Measurements from ENCODE around the gene PPFIA3.
"Not testable (repeated sequence)": the region's sequence is repeated elsewhere in the genome, so short reads cannot be mapped to it uniquely, and the experiment has no call there.

The PPFIA3 gene

DNA sequence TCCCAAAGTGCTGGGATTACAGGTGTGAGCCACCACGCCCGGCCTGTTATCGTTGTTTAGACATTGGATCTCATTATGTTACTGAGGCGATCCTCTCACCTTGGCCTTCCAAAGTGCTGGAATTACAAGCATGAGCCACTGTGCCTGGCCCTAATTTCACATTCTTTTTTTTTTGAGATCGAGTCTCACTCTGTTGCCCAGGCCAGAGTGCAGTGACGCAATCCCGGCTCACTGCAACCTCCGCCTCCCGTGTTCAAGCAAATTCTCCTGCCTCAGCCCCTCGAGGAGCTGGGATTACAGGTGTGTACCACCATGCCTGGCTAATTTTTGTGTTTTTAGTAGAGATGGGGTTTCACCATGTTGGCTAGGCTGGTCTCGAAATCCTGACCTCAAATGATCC lies 3.9 kb downstream of the PPFIA3 start:
- DNase-seq (ENCODE audit: low read depth in 1 of 2, low spot score in 1 of 2) = not testable (repeated sequence)

DNA sequence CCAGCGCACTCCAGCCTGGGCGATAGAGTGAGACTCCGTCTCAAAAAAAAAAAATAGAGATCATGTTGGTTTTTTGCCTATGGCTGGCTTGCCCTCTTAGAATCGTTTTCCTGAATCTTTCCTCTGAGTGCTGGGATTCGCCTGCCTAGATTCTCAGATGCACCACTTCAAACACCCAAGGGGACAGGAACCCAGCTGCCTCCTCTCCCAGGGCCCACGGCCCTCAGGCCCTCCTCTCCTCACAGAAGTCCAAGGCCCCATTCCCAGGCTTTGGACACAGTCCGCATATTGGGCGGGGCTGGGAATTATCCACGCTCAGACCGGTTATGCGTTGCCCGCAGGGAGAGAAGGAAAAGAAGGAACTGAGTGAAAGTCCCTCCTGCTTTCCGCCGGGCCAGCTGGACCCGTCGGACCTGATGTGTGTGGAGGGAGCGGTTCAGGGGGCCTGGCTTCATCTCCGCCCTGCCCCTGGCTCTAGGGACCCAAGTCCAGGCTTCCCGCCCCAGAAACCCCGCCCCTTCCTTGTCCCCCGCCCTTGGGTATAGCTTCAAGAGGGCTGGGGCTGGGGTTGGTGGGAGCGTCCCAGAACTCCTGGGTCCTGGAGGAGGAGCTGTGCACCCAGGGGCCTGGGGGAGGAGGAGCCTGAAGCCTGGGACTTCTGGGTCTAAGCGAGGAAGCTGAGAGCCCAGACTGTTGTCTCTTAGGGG lies 5.8 kb downstream of the PPFIA3 start:
- no peak for DNase-seq (ENCODE audit: low read depth in 1 of 2, low spot score in 1 of 2)

DNA sequence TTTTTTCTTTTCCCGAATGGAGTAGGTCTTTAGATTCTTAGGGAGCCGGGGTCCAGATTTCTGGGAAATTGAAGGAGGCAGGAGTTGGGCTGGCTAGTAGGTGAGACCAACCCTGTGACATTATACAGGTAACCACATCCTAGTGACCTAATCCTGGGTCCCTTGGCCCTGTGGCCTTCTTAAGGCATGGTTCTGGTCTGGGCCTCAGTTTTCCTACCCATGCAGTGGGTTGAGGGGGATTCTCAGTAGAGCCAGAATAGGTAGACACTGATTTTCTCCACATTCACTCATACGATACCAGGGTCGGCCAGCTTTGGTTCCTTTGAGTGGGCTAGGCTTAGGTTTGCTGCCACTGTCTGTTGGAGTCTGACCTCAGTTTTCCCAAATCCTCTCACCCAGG lies 7.2 kb downstream of the PPFIA3 start:
- no peak for DNase-seq (ENCODE audit: low read depth in 1 of 2, low spot score in 1 of 2)

DNA sequence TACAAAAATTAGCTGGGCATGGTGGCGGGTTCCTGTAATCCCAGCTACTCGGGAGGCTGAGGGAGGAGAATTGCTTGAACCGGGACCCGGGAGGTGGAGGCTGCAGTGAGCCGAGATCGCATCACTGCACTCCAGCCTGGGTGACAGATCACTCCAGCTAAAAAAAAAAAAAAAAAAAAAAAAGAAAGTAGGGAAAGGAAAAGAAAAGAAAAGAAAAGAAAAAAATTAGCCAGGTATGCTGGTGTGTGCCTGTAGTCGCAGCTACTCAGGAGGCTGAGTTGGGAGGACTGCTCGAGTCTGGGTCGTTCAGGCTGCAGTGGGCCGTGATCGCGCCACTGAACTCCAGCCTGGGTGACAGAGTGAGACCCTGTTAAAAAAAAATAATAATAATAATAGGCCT lies 7.9 kb downstream of the PPFIA3 start:
- DNase-seq (ENCODE audit: low read depth in 1 of 2, low spot score in 1 of 2) = not testable (repeated sequence)

DNA sequence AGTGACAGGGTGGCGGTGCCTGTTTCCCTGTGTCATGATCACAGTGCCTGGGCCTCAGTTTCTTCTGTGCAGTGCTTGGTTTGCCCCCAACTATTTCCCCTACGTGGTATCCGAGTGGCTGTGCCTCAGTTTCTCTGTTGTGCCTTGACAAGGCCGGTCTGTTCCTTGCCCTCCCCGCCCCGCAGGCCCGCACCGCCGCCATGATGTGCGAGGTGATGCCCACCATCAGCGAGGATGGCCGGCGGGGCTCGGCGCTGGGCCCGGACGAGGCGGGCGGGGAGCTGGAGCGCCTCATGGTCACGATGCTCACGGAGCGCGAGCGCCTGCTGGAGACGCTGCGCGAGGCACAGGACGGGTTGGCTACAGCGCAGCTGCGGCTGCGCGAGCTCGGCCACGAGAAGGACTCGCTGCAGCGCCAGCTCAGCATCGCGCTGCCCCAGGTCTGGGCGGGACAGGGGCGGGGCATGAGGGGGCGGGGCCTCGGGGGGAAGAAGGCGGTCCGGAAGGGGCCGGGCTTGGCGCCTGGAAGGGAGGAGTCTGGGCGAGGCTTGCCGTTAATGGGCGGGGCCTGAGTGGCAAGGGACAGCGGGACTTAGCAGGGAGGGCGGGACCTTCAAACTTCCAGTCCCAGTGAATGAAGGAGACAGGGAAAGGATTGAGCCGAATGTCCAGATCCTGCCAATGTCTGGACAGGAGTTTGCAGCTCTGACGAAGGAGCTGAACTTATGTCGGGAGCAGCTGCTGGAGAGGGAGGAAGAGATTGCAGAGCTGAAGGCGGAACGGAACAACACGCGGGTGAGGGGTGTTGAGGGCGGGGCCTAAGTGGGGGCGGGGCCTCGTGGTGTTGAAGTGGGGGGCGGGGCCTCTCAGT lies 8.6 kb downstream of the PPFIA3 start:
- peak; percentile 95 to 96 for DNase-seq (ENCODE audit: low read depth in 1 of 2, low spot score in 1 of 2)

DNA sequence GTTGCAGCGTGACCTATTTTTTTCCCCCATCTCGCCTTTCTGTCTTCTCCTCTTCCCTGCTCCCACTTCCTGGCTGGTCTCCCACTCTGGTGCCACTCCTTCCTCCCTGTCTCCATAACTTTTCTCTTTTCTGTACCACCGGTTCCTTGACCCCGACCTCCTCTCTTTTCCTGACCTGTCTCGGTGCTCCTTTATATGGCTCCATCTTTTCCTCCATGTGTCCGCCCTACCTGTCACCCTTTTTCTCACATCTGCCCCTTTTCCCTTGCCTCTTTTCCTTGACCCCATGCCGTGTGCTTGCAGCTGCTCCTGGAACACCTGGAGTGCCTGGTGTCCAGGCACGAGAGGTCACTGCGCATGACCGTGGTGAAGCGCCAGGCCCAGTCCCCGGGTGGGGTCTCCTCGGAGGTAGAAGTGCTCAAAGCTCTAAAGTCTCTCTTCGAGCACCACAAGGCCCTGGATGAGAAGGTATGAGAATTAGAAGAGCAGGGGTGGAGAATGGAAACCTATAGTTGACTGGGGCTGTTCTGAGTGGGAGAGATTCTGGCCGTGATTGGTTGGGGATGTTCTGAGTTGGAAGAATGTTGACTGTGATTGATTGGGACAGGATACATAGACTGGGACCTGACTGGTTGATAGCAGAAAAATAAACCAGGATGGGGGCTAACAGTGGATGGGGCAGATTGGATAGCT lies 9.3 kb downstream of the PPFIA3 start:
- DNase-seq (ENCODE audit: low read depth in 1 of 2, low spot score in 1 of 2) = no peak

DNA sequence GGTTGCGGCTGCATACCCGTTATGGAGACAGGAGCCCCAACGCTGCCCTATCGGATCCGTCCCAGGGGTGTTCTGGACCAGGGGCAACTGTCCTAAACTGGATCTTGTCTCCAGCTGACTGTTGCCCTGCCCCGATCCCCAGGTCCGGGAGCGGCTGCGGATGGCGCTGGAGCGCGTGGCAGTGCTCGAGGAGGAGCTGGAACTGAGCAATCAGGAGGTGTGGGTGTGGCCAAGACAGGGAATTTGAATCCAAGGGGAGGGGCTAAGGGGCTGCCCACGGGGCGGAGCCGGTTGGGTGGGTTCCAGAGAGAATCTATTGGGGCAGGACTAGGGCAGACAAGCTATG lies 9.9 kb downstream of the PPFIA3 start:
- DNase-seq (ENCODE audit: low read depth in 1 of 2, low spot score in 1 of 2) = no peak

DNA sequence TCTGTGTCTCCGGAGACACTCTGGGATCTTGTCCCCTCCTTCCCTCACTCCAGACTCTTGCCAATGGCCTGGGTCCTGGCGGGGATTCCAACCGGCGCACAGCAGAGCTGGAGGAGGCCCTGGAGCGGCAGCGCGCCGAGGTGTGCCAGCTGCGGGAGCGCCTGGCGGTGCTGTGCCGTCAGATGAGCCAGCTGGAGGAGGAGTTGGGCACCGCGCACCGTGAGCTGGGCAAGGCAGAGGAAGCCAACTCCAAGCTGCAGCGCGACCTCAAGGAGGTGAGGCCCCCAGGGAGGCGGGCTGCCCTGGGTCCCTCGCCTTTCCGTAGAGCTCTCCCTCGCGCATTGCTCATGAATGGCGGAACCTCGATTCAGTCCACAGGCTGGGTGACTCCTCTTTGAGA lies 11.0 kb downstream of the PPFIA3 start:
- DNase-seq (ENCODE audit: low read depth in 1 of 2, low spot score in 1 of 2) = no peak

DNA sequence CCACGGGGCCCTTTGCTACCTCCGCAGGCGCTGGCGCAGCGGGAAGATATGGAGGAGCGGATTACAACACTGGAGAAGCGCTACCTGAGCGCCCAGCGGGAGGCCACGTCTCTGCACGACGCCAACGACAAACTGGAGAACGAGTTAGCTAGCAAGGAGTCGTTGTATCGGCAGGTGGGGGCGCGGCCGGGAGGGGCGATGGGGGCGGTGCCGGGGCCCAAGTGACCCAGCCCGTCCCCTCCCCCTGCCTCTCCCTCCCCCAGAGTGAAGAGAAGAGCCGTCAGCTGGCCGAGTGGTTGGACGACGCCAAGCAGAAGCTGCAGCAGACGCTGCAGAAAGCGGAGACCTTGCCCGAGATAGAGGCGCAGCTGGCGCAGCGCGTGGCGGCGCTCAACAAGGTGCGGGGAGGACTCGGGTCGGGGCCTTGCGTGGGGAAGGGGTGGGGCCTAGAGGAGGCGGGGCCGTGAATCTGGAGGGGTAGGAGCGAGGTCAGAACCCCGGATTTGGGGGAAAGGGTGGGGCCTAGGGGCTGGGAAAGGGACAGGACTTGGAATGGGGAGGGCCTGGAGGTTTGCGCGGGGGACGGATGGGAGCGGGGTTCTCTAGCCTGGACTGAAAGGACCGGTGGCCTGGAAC lies 13.7 kb downstream of the PPFIA3 start:
- no peak for DNase-seq (ENCODE audit: low read depth in 1 of 2, low spot score in 1 of 2)

DNA sequence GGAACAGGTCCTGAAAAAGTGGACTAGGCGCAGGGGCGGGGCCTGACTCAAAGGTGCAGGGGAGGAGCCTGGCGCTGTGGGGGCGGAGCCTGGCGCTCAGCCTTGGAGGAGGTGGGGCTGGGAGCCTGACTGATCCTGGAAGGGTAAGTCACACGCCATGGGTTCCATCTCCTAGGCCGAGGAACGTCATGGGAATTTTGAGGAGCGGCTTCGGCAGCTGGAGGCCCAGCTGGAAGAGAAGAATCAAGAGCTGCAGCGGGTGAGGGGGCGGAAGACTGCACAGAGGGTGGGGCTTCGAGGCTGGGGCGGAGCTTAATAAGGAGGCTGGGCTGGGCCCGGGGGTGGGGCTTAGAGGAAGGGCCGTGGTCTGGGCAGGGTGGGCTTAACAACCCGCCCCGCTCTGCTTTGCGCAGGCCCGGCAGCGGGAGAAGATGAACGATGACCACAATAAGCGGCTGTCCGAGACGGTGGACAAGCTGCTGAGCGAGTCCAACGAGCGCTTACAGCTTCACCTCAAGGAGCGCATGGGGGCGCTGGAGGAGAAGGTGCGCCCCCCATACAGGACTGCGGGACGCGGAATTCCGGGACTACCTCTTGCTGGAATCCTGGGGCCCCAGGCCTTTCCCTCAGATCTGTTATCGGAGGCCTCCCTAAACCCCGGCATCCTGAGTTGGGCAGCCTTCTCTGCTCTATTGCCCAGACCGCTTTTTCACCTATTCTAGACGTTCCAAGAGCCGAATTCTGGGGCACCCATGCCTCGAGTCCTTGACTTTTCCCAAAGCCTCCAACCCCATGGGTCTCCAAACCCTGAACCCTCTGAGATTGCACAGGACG lies 14.5 kb downstream of the PPFIA3 start:
- no peak for DNase-seq (ENCODE audit: low read depth in 1 of 2, low spot score in 1 of 2)

DNA sequence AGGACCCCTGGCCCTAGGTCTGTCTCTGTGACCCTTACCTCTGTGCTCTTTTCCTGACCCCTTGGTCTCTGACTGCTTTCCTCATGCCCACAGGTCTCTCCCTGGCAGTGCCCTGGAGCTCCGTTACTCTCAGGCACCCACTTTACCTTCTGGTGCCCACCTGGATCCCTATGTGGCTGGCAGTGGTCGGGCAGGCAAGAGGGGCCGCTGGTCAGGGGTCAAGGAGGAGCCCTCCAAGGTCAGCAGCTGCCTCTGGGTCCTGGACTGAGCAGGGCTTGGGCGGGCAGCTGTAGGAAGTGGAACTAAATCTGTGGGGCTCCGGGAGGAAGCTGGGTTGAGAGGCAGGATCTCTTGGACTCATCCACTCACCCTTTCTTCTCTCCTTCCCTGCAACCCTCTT lies 16.3 kb downstream of the PPFIA3 start:
- DNase-seq (ENCODE audit: low read depth in 1 of 2, low spot score in 1 of 2) = no peak

DNA sequence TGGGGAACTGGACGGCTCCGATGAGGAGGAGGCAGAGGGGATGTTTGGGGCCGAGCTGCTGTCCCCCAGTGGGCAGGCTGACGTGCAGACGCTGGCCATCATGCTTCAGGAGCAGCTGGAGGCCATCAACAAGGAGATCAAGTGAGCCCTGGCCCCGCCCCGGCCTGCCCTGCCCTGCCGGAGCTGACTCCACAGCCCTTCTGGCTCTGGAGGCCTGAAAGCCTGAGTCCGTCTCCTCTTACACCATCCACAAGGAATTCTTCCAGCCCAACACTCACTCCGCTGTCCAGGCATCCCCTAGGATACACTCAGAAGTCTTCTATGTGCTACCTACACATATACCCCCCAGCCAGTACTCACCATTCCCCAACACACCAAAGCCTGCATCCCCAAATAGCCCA lies 17.4 kb downstream of the PPFIA3 start:
- DNase-seq (ENCODE audit: low read depth in 1 of 2, low spot score in 1 of 2) = no peak

DNA sequence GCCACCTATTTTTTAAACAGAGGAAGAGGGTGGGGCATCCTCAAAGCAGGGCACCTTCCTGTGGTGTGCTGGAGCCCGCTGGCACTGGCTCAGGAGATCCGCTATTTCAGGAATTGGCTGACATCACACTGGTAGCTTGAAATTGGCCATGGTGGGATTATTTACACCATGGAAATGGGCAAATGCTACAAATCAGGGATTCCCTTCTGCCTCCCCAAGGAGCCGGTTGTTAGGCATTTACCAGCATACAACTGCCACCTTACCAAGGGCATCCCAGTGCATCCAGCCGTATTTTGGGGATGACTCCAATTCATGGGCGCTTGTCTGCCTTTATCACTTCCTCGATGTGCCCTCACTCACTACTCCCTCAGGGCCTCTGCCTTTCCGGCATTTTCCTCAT lies 21.6 kb downstream of the PPFIA3 start:
- no peak for DNase-seq (ENCODE audit: low read depth in 1 of 2, low spot score in 1 of 2)

DNA sequence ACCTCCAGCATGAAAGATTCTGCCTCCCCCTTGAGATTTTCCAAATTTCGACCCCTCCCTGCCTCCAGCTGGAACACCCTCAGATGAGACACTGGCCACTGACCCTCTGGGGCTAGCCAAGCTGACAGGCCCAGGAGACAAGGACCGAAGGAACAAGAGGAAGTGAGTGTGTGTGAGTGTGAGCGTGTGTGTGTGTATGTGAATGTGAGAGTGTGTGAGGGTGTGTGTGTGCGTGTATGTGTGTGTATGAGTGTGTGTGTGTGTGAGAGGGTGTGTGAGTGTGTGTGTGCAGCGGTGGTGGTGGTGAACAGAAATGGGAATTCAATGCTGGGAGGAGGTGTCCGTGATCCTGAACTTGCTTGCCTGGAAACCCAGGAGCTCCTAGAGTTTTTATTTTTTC lies 22.0 kb downstream of the PPFIA3 start:
- DNase-seq (ENCODE audit: low read depth in 1 of 2, low spot score in 1 of 2) = no peak

DNA sequence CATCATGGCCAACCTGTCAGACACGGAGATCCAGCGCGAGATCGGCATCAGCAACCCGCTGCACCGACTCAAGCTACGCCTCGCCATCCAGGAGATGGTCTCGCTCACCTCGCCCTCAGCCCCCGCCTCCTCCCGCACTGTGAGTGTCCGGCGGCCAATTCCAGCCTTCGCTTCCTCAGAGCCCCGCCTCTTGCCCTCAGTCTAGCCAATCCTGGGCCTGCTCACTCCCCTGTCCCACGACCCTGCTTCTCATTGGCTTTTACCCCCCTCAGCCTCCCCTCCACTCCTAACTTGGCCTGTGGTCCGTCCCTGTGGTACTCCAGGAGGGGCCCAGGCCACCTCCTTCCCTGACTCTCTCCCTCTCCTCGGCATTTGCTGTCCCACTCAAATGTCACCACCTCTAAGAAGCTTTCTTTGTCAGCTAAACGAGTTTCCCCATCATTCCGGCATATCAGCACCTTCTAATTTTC lies 23.6 kb downstream of the PPFIA3 start:
- peak; percentile 21 to 48 for DNase-seq (ENCODE audit: low read depth in 1 of 2, low spot score in 1 of 2)

DNA sequence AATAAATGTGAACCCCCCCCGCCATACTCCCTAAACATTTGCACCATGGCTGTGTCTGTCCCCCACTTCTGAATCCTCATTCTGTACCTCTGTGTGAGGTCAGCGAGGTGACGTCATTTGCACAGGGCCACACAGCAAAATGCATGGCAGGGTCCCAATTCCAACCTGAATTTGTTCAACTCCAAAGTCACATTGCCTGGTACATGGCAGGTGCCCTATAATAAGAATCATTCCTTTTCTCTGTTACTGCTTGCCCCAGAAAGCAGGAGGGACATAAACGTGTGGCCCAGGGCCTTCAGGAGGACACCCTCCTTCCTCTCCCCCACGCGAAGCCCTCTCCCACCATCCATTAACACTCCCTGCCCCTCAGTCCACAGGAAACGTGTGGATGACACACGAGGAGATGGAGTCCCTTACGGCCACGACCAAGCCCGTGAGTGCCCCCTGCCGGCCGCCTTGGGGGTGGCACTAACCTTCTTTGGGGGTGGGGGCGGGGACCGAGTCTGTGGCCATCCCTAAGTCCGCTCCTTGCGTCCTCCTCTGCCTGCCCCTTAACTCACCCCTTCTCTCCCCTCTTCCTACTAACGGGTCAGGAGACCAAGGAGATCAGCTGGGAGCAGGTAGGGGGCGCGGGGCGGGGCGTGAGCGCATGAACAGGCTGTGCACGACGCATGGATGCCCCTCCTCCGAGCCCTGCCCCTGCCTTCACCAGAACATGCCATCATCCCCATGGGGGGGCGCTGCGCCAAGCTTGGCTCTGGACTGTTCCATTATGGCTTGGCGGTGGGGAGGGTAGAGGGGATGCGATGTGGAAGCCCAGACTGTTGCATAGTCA lies 26.4 kb downstream of the PPFIA3 start:
- DNase-seq (ENCODE audit: low read depth in 1 of 2, low spot score in 1 of 2) = peak; percentile 69 to 72

DNA sequence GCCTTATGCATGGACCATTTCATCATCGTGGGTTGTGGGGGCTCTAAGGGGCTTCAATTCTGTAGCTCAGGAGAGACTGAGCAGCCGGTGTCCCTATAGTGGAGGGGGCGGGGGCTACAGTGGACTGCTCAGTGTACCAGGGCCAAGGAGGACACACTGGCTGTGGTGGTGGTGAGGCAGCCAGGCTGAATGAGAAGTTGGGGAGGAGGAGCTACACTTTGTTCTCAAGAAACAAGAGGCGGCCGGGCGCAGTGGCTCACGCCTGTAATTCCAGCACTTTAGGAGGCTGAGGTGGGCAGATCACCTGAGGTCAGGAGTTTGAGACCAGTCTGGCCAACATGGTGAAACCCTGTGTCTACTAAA lies 27.0 kb downstream of the PPFIA3 start:
- DNase-seq (ENCODE audit: low read depth in 1 of 2, low spot score in 1 of 2) = not testable (repeated sequence)

DNA sequence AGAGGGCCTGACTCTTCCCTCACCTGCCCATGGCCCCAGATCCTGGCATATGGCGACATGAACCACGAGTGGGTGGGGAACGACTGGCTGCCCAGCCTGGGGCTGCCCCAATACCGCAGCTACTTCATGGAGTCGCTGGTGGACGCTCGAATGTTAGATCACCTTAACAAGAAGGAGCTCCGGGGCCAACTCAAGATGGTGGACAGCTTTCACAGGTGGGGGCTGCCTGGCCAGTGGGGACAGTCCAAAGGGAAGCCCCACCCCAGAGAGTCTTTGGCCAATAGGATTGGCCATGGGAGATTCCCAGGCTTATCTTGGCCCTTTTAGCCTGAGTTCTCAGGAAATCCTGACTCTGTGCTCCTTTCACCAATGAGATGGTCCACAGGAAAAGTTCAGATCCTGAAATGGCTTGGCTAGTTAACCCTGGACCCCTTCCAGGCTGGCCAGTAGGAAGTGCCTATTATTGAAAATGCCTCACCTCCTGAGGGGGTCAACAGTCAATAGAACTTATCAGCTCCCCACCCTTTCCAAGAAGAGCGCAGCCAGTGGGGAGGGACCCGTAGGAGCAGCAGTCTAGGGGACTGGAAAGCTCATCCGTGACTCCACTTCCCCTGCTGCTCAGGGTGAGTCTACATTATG lies 28.8 kb downstream of the PPFIA3 start:
- no peak for DNase-seq (ENCODE audit: low read depth in 1 of 2, low spot score in 1 of 2)

Measured in activated CD4-positive, alpha-beta T cell treated with anti-CD3 and anti-CD28 coated beads, Interleukin-2, amount 50 U/mL, for 24 hours (primary cell).